CD14-positive monocyte (primary cell): ENCODE results near the gene DNAJC16. TPM values are rescaled to one million over a fixed set of nuclear protein-coding genes. Genes with fewer than 3 reads are reported as not detected.
A peak's percentile ranks its signal among the peaks of the same experiment; 100 is the strongest.

Experiments used
- DNase-seq, 3 donors: peaks; one replicate each; pipeline ENCODE4 v3.0.0-alpha.2; 2011 to 2022
- H2AFZ ChIP-seq: 2 replicates; pipeline ENCODE4 v1.6.0; 2012; ENCODE audit warnings: mild to moderate bottlenecking, low read depth, low read length, inconsistent platforms; ENCODE audit not compliant: insufficient read depth, poor library complexity, severe bottlenecking
- H3K27ac ChIP-seq, 2 donors: 1 replicate in 1 of 2; 2 replicates in 1 of 2; pipeline ENCODE4 v1.5.1; 2012 to 2013; ENCODE audit warnings: low read length in 2 of 2, control low read depth in 1 of 2, inconsistent platforms in 1 of 2, low read depth in 1 of 2, mild to moderate bottlenecking in 1 of 2
- H3K27me3 ChIP-seq, 2 donors: one replicate each; pipeline versions ENCODE4 v1.6.0 to v1.6.1; 2011 to 2013; ENCODE audit warnings: low read length in 2 of 2; ENCODE audit not compliant: control insufficient read depth in 2 of 2, insufficient read depth in 2 of 2
- H3K36me3 ChIP-seq, 2 donors: replicated peaks in 1 of 2; 1 replicate in 1 of 2; 2 replicates in 1 of 2; pipeline versions ENCODE4 v1.5.1 to v1.6.1; 2012 to 2013; ENCODE audit warnings: low read length in 2 of 2, control low read depth in 1 of 2, inconsistent platforms in 1 of 2, mild to moderate bottlenecking in 1 of 2; ENCODE audit not compliant: insufficient read depth in 2 of 2, control insufficient read depth in 1 of 2
- H3K4me1 ChIP-seq, 2 donors: 1 replicate in 1 of 2; 2 replicates in 1 of 2; pipeline versions ENCODE4 v1.5.1 to v1.6.1; 2012 to 2013; ENCODE audit warnings: low read length in 2 of 2, control low read depth in 1 of 2, inconsistent platforms in 1 of 2, mild to moderate bottlenecking in 1 of 2, moderate library complexity in 1 of 2; ENCODE audit not compliant: insufficient read depth in 2 of 2, control insufficient read depth in 1 of 2
- H3K4me2 ChIP-seq: replicated peaks from 2 replicates; pipeline ENCODE3; 2012; ENCODE audit warnings: low read length, moderate library complexity, mild to moderate bottlenecking; ENCODE audit not compliant: poor library complexity, severe bottlenecking; ENCODE audit errors: extremely low read depth
- H3K4me3 ChIP-seq, 3 experiments: fragments of 200-600 bp in 1 of 3; sonication (generic) in 1 of 3; replicated peaks in 1 of 3; 1 replicate in 2 of 3; 2 replicates in 1 of 3; pipeline ENCODE4 v1.5.1; 2011 to 2013; ENCODE audit warnings: low read length in 3 of 3, mild to moderate bottlenecking in 3 of 3, control low read depth in 2 of 3, low read depth in 2 of 3, inconsistent platforms in 1 of 3, moderate library complexity in 1 of 3
- H3K79me2 ChIP-seq: 2 replicates; pipeline ENCODE4 v1.6.0; 2012; ENCODE audit warnings: mild to moderate bottlenecking, control low read depth, inconsistent platforms, low read length, moderate library complexity; ENCODE audit not compliant: insufficient read depth
- H3K9ac ChIP-seq: 2 replicates; pipeline ENCODE4 v1.6.0; 2017; ENCODE audit warnings: low read length, mild to moderate bottlenecking; ENCODE audit not compliant: insufficient read depth, poor library complexity, severe bottlenecking
- H3K9me3 ChIP-seq, 2 donors: replicated peaks in 1 of 2; 1 replicate in 1 of 2; 2 replicates in 1 of 2; pipeline versions ENCODE4 v1.5.1 to v1.6.1; 2012 to 2013; ENCODE audit warnings: low read length in 2 of 2, control low read depth in 1 of 2; ENCODE audit not compliant: control insufficient read depth in 1 of 2, insufficient read depth in 1 of 2
- H4K20me1 ChIP-seq: 2 replicates; pipeline ENCODE4 v1.6.0; 2012; ENCODE audit warnings: mild to moderate bottlenecking, low read length, control low read depth, moderate library complexity; ENCODE audit not compliant: insufficient read depth
- H3K27ac Mint-ChIP-seq, 7 donors: one replicate each; pipeline ENCODE4 v1.8.0; 2020; ENCODE audit warnings: mild to moderate bottlenecking in 7 of 7, mixed read lengths in 7 of 7, moderate library complexity in 6 of 7, inconsistent platforms in 2 of 7
- H3K27me3 Mint-ChIP-seq, 3 donors: one replicate each; pipeline ENCODE4 v1.8.0; 2021 to 2022; ENCODE audit warnings: low read depth in 3 of 3, mild to moderate bottlenecking in 3 of 3, mixed read lengths in 3 of 3, moderate library complexity in 3 of 3, inconsistent platforms in 1 of 3
- H3K36me3 Mint-ChIP-seq, 2 donors: one replicate each; pipeline ENCODE4 v1.8.0; 2020; ENCODE audit warnings: mixed read lengths in 2 of 2, inconsistent platforms in 1 of 2, mild to moderate bottlenecking in 1 of 2
- H3K4me1 Mint-ChIP-seq: one replicate; pipeline ENCODE4 v1.8.0; 2020; ENCODE audit warnings: mild to moderate bottlenecking, mixed read lengths
- H3K4me3 Mint-ChIP-seq, 2 donors: one replicate each; pipeline ENCODE4 v1.8.0; 2020; ENCODE audit warnings: mild to moderate bottlenecking in 2 of 2, mixed read lengths in 2 of 2, moderate library complexity in 1 of 2
- H3K9me3 Mint-ChIP-seq, 7 donors: one replicate each; pipeline ENCODE4 v1.8.0; 2020 to 2022; ENCODE audit warnings: mixed read lengths in 7 of 7, mild to moderate bottlenecking in 6 of 7, moderate library complexity in 6 of 7, inconsistent platforms in 2 of 7
- WGBS: methylation state at CpG from one replicate; pipeline ENCODE4 v1.1.5; 2013; ENCODE audit warnings: missing lambda C conversion rate; ENCODE audit not compliant: insufficient coverage; 5-methylcytosine and 5-hydroxymethylcytosine counted together
- intact Hi-C, 2 donors: fragments of 100-400 bp; cut with micrococcal nuclease; formaldehyde crosslinking; loops; one replicate each; pipeline versions ENCODE4 v1.15.0 to v1.15.1; 2023
- polyA plus RNA-seq, 3 donors: library from polyadenylated mRNA; depleted of rRNA in 1 of 3; unstranded in 2 of 3; stranded (reverse) in 1 of 3; fragments of 300-500 nt in 2 of 3; fragments of >200 nt in 1 of 3; fragmentation: Illumina TruSeq in 2 of 3; gene quantifications; 1 replicate in 2 of 3; 2 replicates in 1 of 3; pipeline ENCODE4 v1.2.3, GENCODE V29; 2012 to 2021
- TF ChIP-seq, protein P1 (sequence below): fragments of 200-600 bp; IDR thresholded peaks from one replicate; pipeline ENCODE4 v1.8.0; 2022; ENCODE audit warnings: antibody characterized with exemption, mild to moderate bottlenecking

Gene DNAJC16
- polyA plus RNA-seq, 3 donors = 5.4 to 7.8 (median 6.3) TPM

DNA sequence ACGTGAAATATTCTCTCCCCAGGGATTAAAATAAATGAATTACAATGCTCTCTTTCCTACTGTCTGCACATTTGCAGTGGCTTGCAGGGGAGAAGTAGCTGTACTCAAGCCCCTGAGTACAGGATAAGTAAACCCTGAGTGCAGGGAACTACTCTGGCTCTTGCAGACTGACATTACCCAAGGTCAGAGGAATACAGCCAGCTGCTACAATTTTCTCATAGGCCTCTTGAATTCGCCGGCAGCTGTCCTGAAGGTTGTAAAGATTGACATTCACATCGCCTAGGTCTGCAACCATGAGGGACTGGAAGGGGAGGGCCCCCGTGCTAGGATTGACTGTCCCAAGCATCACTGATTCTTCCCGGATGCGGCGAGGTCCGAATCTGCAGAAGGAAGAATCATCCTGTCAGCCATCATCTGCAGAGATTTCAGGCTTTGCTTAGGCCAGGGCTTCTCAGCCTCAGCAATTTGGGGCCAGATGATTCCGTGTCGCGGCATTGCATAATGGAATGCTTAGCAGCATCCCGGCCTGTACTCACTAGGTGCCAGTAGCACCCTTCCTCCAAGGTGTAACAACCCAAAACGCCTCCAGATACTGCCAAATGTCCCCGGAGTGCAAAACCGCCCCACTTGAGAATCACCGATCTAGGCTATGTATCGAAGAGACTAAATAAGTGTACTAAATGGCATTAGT lies 56.5 kb downstream of the DNAJC16 start:
- Histone ChIP-seq H3K9ac (no peak overlapping the region), H3K9me3 (no peaks in the 10 kb centered on the region), H3K27me3 (peaks cover 0 to 8% of the 10 kb centered on the region in 2 donors), H4K20me1 (no peaks in the 10 kb centered on the region), H2AFZ (no peak overlapping the region), H3K4me1 (peaks cover 7 to 11% of the 10 kb centered on the region in 2 donors), H3K79me2 (no peaks in the 10 kb centered on the region), H3K27ac (no peak overlapping the region), H3K4me2 (no peak overlapping the region), H3K4me3 (no peak overlapping the region), H3K36me3 (no peaks in the 10 kb centered on the region)
- WGBS = 94% methylated on average over 10 of the region's 18 CpGs
- Mint-ChIP-seq H3K27ac (no peak overlapping the region), H3K36me3 (no peaks in the 10 kb centered on the region), H3K27me3 (peaks cover 9 to 22% (median 18%) of the 10 kb centered on the region in 3 donors), H3K4me3 (peak overlapping the region in 1 of 2 donors; percentile 37), H3K4me1 (peaks cover 14% of the 10 kb centered on the region), H3K9me3 (peaks cover 0 to under 1% (median under 1%) of the 10 kb centered on the region in 7 donors)
- intact Hi-C loops = no loop called here
- DNase-seq = no peak
- TF ChIP-seq, protein P1, sequence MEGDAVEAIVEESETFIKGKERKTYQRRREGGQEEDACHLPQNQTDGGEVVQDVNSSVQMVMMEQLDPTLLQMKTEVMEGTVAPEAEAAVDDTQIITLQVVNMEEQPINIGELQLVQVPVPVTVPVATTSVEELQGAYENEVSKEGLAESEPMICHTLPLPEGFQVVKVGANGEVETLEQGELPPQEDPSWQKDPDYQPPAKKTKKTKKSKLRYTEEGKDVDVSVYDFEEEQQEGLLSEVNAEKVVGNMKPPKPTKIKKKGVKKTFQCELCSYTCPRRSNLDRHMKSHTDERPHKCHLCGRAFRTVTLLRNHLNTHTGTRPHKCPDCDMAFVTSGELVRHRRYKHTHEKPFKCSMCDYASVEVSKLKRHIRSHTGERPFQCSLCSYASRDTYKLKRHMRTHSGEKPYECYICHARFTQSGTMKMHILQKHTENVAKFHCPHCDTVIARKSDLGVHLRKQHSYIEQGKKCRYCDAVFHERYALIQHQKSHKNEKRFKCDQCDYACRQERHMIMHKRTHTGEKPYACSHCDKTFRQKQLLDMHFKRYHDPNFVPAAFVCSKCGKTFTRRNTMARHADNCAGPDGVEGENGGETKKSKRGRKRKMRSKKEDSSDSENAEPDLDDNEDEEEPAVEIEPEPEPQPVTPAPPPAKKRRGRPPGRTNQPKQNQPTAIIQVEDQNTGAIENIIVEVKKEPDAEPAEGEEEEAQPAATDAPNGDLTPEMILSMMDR = no peak

DNA sequence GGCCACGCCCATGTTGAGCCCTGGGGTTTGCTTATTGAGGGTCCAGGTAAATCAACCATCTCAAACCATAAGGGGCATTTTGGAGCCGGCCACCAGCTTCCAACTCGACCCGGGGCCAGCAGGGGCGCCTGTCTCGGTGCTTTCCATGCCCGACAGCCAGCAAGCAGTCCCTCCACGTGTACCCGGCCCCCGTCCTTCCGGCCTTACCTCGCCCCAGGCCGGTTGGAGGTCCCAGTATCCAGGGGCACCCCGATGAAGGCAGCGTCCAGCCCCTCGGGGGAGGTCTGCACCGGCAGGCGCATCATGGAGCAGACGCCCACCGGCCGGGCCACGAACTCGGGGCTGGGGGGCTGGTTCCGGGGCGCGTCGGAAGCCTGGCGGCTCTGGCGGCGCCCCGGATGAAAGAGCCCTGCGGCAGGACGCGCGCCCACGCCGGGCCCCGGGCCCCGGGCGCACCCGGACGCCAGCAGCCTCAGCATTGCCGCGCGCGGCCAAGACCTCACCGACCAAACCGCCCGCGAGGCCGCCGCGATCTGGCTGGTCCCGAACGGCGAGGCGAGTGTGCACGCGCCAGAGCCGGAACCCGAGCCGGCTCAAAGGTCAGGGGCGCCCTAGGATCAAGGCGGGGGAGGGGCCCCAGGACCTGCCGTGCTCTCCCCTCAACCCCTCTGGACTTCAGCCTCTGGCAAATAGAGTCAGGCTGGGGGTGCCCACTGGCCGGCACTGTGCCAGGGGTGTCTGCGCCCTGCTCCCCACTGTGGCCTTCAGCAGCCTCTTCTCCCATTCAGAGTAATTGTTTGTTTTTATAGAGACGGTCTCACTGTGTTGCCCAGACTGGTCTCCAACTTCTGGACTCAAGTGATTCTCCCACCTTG lies 58.1 kb downstream of the DNAJC16 start, which contains the start of gene AGMAT:
Gene AGMAT (minus strand): TSS at position 563 of the 875 bp plus-strand sequence. CDS start 84 bp downstream, at position 479.
- intact Hi-C loops = no loop called here
- H2AFZ ChIP-seq = peak within 1 kb of the TSS; percentile 93

More for the DNA sequence above, 58.1 kb downstream of the DNAJC16 start, which contains the start of gene AGMAT:
- Mint-ChIP-seq H3K27ac (no peak within 1 kb of the TSS), H3K4me1 (peaks cover 6% of the 10 kb centered on the region), H3K4me3 (peak within 1 kb of the TSS; percentile 71 to 83), H3K9me3 (peaks cover 0 to 5% (median 4%) of the 10 kb centered on the region in 7 donors), H3K36me3 (no peaks in the 10 kb centered on the region), H3K27me3 (peaks cover 9 to 22% (median 18%) of the 10 kb centered on the region in 3 donors)
- Histone ChIP-seq H3K27ac (no peak within 1 kb of the TSS), H3K4me1 (peaks cover 7 to 11% of the 10 kb centered on the region in 2 donors), H4K20me1 (no peaks in the 10 kb centered on the region), H3K4me3 (peak within 1 kb of the TSS; percentile 40 to 73 (median 49)), H3K36me3 (no peaks in the 10 kb centered on the region), H3K4me2 (peak within 1 kb of the TSS; percentile 91), H3K9me3 (no peaks in the 10 kb centered on the region), H3K9ac (peak within 1 kb of the TSS; percentile 67), H3K27me3 (peaks cover 0 to 8% of the 10 kb centered on the region in 2 donors), H3K79me2 (no peaks in the 10 kb centered on the region)
- TF ChIP-seq, protein P1 = peak; percentile 36
- WGBS = under 1% methylated on average over 66 of the region's 68 CpGs
- peak in 2 of 3 donors; percentile 13 to 28 for DNase-seq
